ENCODE results near the gene UGT3A2.
"Not testable (repeated sequence)": the region's sequence is repeated elsewhere in the genome, so short reads cannot be mapped to it uniquely, and the experiment has no call there.

The UGT3A2 gene

DNA sequence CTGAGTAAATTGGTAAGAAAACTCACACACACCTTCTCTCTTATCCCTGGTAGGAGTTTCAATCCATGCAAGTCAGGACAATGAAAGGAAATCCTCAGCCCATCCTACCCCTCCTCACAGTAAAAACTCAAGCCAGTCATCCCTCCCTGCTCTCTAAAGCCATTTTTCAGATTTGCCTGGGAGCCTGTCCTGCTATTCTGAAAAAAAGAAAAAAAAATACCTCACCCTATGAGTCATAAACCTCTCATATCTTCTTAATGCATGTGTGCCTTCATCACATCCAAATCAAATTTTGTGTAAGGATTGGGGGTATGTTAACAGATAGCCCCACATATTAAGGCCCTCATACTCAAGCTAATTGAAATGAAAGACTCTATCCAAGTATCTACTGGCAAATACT lies 14.1 kb downstream of the UGT3A2 start:
- Histone ChIP-seq H3K27ac (ENCODE audit: low read depth, low read length) (no peak overlapping the region), H3K36me3 (ENCODE audit: insufficient read depth, low read length) (peaks cover 9% of the 10 kb centered on the region)

GRCh38 chr5:36049949-36050348 lies 16.7 kb downstream of the UGT3A2 start:
- Histone ChIP-seq H3K27me3 (ENCODE audit: insufficient read depth, low read length) (no peaks in the 10 kb centered on the region), H3K4me3 (ENCODE audit: low read length) (no peak overlapping the region), H3K27ac (ENCODE audit: low read depth, low read length) (no peak overlapping the region), H3K9me3 (ENCODE audit: insufficient read depth, low read depth, low read length) (no peaks in the 10 kb centered on the region), H3K36me3 (ENCODE audit: insufficient read depth, low read length) (peaks cover 9% of the 10 kb centered on the region), H3K9ac (ENCODE audit: low read depth, low read length) (no peak overlapping the region), H3K4me1 (ENCODE audit: insufficient read depth, low read length) (no peaks in the 10 kb centered on the region)
- WGBS, result 96% methylated on average over 2 of the region's 4 CpGs

More for the DNA sequence above, 14.1 kb downstream of the UGT3A2 start:
- Histone ChIP-seq H3K9ac (ENCODE audit: low read depth, low read length) (no peak overlapping the region), H3K9me3 (ENCODE audit: insufficient read depth, low read depth, low read length) (no peaks in the 10 kb centered on the region), H3K4me1 (ENCODE audit: insufficient read depth, low read length) (no peaks in the 10 kb centered on the region), H3K4me3 (ENCODE audit: low read length) (no peak overlapping the region), H3K27me3 (ENCODE audit: insufficient read depth, low read length) (no peaks in the 10 kb centered on the region)

GRCh38 chr5:36047384-36048160 lies 19.1 kb downstream of the UGT3A2 start:
- no peaks in the 10 kb centered on the region for H3K27me3 ChIP-seq (ENCODE audit: insufficient read depth, low read length)
- H3K9ac ChIP-seq (ENCODE audit: low read depth, low read length), result no peak overlapping the region
- peaks cover 9% of the 10 kb centered on the region for H3K36me3 ChIP-seq (ENCODE audit: insufficient read depth, low read length)
- no peaks in the 10 kb centered on the region for H3K4me1 ChIP-seq (ENCODE audit: insufficient read depth, low read length)
- H3K4me3 ChIP-seq (ENCODE audit: low read length), result no peak overlapping the region
- H3K27ac ChIP-seq (ENCODE audit: low read depth, low read length), result no peak overlapping the region
- no peaks in the 10 kb centered on the region for H3K9me3 ChIP-seq (ENCODE audit: insufficient read depth, low read depth, low read length)
- 95% methylated on average over 3 of the region's 3 CpGs for WGBS

- Histone ChIP-seq H3K27ac (ENCODE audit: low read depth, low read length) (no peak overlapping the region), H3K4me3 (ENCODE audit: low read length) (no peak overlapping the region), H3K9me3 (ENCODE audit: insufficient read depth, low read depth, low read length) (no peaks in the 10 kb centered on the region), H3K27me3 (ENCODE audit: insufficient read depth, low read length) (no peaks in the 10 kb centered on the region), H3K36me3 (ENCODE audit: insufficient read depth, low read length) (peaks cover 6% of the 10 kb centered on the region), H3K4me1 (ENCODE audit: insufficient read depth, low read length) (peaks cover 5% of the 10 kb centered on the region; the same call in 1 of the 2 replicates), H3K9ac (ENCODE audit: low read depth, low read length) (no peak overlapping the region)
- 93% methylated on average over 3 of the region's 3 CpGs for WGBS
Observed at GRCh38 chr5:36045895-36046294, 20.8 kb downstream of the UGT3A2 start.

DNA sequence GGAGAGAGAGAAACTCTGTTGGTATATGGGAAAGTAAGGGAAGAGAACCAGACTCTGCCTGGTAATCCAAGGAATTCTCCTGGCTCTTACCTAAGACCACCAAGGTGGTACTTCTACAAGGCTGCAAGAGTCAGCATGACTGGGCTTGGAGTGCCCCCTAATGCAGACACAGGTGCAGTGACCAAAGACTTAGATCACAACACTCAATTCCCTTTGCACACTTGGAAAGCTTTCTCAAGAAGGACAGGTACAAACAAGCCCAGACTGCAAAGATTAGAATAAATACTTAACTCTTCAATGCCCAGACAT lies 25.2 kb downstream of the UGT3A2 start:
- H3K9me3 ChIP-seq (ENCODE audit: insufficient read depth, low read depth, low read length), result no peaks in the 10 kb centered on the region
- H3K4me1 ChIP-seq (ENCODE audit: insufficient read depth, low read length), result peaks cover 8% of the 10 kb centered on the region; the same call in 1 of the 2 replicates
- H3K9ac ChIP-seq (ENCODE audit: low read depth, low read length), result no peak overlapping the region
- no peaks in the 10 kb centered on the region for H3K27me3 ChIP-seq (ENCODE audit: insufficient read depth, low read length)
- H3K36me3 ChIP-seq (ENCODE audit: insufficient read depth, low read length), result no peaks in the 10 kb centered on the region
- H3K27ac ChIP-seq (ENCODE audit: low read depth, low read length), result no peak overlapping the region
- no peak overlapping the region for H3K4me3 ChIP-seq (ENCODE audit: low read length)

DNA sequence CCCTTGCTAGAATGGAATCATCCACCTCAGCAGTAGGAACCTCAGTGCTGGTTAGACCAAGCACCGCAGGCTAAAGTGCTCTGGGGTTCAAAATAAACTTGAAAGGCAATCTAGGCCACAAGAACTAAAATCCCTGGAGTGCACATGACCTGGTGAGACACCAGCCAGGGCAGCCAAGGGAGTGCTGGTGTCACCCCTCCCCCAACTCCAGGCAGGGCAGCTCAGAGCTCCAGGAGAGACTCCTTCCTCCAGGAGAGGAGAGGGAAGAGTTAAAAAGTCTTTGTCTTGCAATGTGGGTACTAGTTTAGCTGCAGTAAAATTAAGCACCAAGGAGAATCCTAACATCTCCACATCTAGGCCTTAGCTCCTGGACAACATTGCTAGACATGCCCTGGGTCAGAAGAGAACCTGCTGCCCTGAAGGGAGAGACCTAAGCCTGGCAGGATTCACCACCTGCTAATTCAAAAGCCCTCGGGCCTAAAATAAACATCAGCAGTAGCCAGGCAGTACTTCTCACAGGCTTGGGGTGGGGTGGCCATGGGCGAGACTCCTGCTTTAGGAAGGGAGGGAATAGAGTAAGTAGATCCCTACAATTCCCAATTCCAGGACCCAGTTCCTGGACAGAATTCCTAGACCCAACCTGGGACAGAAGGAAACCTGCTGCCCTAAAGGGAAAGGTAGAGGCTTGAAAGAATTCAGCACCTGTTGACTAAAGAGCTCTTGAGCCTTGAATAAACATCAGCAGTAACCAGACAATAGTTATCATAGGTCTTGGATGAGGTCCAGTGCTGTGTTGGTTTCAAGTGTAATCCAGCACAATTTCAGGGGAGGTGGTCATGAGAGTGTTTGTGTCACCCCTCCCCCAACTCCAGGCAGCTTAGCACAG lies 25.8 kb downstream of the UGT3A2 start:
- WGBS, result 87% methylated on average over 3 of the region's 3 CpGs
- Histone ChIP-seq H3K27me3 (ENCODE audit: insufficient read depth, low read length) (no peaks in the 10 kb centered on the region), H3K9ac (ENCODE audit: low read depth, low read length) (no peak overlapping the region), H3K36me3 (ENCODE audit: insufficient read depth, low read length) (no peaks in the 10 kb centered on the region), H3K27ac (ENCODE audit: low read depth, low read length) (no peak overlapping the region), H3K4me1 (ENCODE audit: insufficient read depth, low read length) (peaks cover 8% of the 10 kb centered on the region; the same call in 1 of the 2 replicates), H3K9me3 (ENCODE audit: insufficient read depth, low read depth, low read length) (no peaks in the 10 kb centered on the region), H3K4me3 (ENCODE audit: low read length) (no peak overlapping the region)

DNA sequence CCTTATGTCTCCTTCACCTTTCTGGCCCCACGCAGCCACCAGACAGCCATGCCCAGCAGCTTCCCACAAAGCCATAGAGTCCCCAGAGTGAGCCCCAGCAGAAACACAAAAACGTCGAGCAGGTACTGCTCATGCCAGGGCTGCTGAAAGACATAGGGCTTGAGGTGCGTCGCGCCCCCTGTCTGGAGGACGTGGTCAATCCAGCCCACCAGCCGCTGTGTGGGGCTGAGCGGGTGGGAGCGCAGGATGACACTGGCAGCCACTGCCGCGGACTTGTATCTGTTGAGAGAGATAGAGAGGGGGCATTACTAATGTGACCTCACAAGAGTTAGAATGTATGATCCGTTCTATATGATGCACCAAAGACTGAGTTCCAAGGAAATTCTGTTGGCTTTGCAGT lies 31.0 kb downstream of the UGT3A2 start:
- no peaks in the 10 kb centered on the region for H3K27me3 ChIP-seq (ENCODE audit: insufficient read depth, low read length)
- H3K4me3 ChIP-seq (ENCODE audit: low read length), result no peak overlapping the region
- 94% methylated on average over 13 of the region's 13 CpGs for WGBS
- H3K9ac ChIP-seq (ENCODE audit: low read depth, low read length), result no peak overlapping the region
- 0 out of 2 replicates have a peak, but pooled peaks cover under 1% of the 10 kb centered on the region for H3K4me1 ChIP-seq (ENCODE audit: insufficient read depth, low read length)
- no peaks in the 10 kb centered on the region for H3K36me3 ChIP-seq (ENCODE audit: insufficient read depth, low read length)
- H3K9me3 ChIP-seq (ENCODE audit: insufficient read depth, low read depth, low read length), result no peaks in the 10 kb centered on the region
- H3K27ac ChIP-seq (ENCODE audit: low read depth, low read length), result no peak overlapping the region

DNA sequence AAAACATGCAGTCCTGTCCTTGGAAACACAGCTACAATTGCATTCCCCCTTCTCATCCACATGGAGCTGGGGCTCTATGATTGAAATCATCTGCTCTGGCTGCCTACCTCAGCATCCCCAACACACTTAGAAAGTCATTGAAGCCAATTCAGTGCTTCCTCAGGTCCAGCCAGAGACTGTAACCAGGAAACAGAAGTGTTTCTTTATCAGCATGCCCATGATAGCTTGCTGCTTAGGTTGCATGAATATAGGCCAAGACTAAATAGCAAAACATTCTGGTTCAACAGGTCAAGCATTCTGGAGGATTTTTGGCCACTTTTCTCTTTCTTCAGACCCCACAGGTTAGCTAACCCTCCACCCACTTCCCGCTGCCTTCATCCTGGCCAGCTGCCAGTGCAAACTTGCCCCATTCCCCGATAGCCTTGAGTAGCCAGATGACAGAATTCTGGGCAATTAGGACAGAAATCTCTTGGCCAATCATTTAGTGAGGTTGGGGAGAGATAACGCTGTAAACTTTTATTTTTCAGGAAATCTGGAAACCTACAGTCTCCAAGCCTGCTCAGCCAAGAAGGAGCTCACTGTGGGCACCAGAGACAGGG lies 32.0 kb downstream of the UGT3A2 start:
- H3K27me3 ChIP-seq (ENCODE audit: insufficient read depth, low read length); H3K4me1 ChIP-seq (ENCODE audit: insufficient read depth, low read length); H3K27ac ChIP-seq (ENCODE audit: low read depth, low read length); H3K36me3 ChIP-seq (ENCODE audit: insufficient read depth, low read length); H3K9me3 ChIP-seq (ENCODE audit: insufficient read depth, low read depth, low read length); H3K9ac ChIP-seq (ENCODE audit: low read depth, low read length); H3K4me3 ChIP-seq (ENCODE audit: low read length): not testable (repeated sequence)
- WGBS, result 94% methylated on average over 3 of the region's 3 CpGs

DNA sequence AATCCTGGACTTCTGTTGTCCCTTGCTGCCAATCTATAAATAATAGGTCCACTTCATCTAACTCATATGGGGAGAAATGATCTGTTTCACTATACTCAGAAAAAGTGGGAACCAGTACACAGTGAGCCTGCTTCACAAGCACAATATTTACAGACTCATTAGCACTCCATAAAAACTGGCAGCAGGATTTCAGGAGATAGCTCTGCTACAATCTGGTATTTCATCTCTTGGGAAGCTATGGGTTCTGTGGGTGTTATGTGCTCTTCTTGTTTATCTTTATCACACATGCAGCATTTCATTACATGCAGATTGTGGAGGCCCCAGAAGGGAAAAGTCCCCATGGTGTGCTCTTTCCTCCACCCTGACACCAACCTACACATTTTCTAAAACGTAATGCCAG lies 33.2 kb downstream of the UGT3A2 start:
- Histone ChIP-seq H3K36me3 (ENCODE audit: insufficient read depth, low read length) (no peaks in the 10 kb centered on the region), H3K4me3 (ENCODE audit: low read length) (no peak overlapping the region), H3K9ac (ENCODE audit: low read depth, low read length) (no peak overlapping the region), H3K27me3 (ENCODE audit: insufficient read depth, low read length) (no peaks in the 10 kb centered on the region), H3K9me3 (ENCODE audit: insufficient read depth, low read depth, low read length) (no peaks in the 10 kb centered on the region), H3K4me1 (ENCODE audit: insufficient read depth, low read length) (no peaks in the 10 kb centered on the region), H3K27ac (ENCODE audit: low read depth, low read length) (no peak overlapping the region)
- 100% methylated on average over 1 of the region's 1 CpG for WGBS

GRCh38 chr5:36033047-36033446 lies 33.6 kb downstream of the UGT3A2 start:
- H3K27ac ChIP-seq (ENCODE audit: low read depth, low read length), result no peak overlapping the region
- H3K4me3 ChIP-seq (ENCODE audit: low read length), result no peak overlapping the region
- H3K9me3 ChIP-seq (ENCODE audit: insufficient read depth, low read depth, low read length), result no peaks in the 10 kb centered on the region

DNA sequence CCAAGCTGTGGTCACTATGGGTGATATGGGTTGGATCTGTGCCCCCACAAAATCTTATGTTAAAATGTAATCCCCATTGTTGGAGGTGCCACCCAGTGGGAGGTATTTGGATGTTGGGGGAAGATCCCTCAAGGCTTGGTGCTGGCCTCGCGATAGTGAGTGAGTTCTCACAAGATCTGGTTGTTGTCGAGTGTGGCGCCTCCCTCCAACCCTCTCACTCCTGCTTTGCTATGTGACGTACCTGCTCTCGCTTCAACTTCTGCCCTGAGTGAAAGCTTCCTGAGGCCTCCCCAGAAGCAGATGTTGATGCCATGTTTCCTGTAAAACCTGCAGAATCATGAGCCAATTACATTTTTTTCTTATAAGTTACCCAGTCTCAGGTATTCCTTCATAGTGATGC lies 35.5 kb downstream of the UGT3A2 start:
- H3K4me1 ChIP-seq (ENCODE audit: insufficient read depth, low read length), result no peaks in the 10 kb centered on the region
- no peak overlapping the region for H3K4me3 ChIP-seq (ENCODE audit: low read length)
- H3K27me3 ChIP-seq (ENCODE audit: insufficient read depth, low read length), result no peaks in the 10 kb centered on the region
- H3K9ac ChIP-seq (ENCODE audit: low read depth, low read length), result no peak overlapping the region
- H3K9me3 ChIP-seq (ENCODE audit: insufficient read depth, low read depth, low read length), result peaks cover 6% of the 10 kb centered on the region; the same call in 1 of the 2 replicates
- H3K36me3 ChIP-seq (ENCODE audit: insufficient read depth, low read length), result no peaks in the 10 kb centered on the region
- no peak overlapping the region for H3K27ac ChIP-seq (ENCODE audit: low read depth, low read length)
- WGBS, result 89% methylated on average over 6 of the region's 6 CpGs

More at GRCh38 chr5:36033047-36033446, 33.6 kb downstream of the UGT3A2 start:
- Histone ChIP-seq H3K27me3 (ENCODE audit: insufficient read depth, low read length) (no peaks in the 10 kb centered on the region), H3K4me1 (ENCODE audit: insufficient read depth, low read length) (no peaks in the 10 kb centered on the region), H3K36me3 (ENCODE audit: insufficient read depth, low read length) (no peaks in the 10 kb centered on the region), H3K9ac (ENCODE audit: low read depth, low read length) (no peak overlapping the region)

Data from HUES64 (cell line).